ENCODE measurements around the gene ARHGAP15.

DNA sequence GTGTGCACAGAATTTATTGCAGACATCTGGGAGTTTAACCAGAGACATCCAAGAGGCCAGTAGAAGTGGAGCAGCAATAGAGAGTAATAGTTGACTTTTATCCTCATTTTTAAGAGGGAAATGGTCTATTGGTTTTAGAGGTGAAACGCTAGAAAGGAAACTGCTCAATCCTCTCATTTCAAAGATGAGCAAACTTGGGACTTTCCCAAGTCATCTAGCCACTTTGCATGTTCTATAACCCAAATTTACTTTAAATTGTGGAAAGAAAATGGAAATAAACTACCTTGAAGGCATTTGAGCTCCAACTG lies 601.7 kb downstream of the ARHGAP15 start:
- TF ChIP-seq, protein P1, sequence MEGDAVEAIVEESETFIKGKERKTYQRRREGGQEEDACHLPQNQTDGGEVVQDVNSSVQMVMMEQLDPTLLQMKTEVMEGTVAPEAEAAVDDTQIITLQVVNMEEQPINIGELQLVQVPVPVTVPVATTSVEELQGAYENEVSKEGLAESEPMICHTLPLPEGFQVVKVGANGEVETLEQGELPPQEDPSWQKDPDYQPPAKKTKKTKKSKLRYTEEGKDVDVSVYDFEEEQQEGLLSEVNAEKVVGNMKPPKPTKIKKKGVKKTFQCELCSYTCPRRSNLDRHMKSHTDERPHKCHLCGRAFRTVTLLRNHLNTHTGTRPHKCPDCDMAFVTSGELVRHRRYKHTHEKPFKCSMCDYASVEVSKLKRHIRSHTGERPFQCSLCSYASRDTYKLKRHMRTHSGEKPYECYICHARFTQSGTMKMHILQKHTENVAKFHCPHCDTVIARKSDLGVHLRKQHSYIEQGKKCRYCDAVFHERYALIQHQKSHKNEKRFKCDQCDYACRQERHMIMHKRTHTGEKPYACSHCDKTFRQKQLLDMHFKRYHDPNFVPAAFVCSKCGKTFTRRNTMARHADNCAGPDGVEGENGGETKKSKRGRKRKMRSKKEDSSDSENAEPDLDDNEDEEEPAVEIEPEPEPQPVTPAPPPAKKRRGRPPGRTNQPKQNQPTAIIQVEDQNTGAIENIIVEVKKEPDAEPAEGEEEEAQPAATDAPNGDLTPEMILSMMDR (IDR thresholded peaks at IDR 0.05): no peak
- TF ChIP-seq POLR2A (IDR thresholded peaks at IDR 0.05): no peak
